Frontal cortex (tissue), 4 donors: ENCODE measurements around the gene NECAB3. TPM values are rescaled to one million over a fixed set of nuclear protein-coding genes. Genes with fewer than 3 reads are reported as not detected.

ENCODE experiments used
- DNase-seq, 2 donors: peaks; one replicate each; pipeline ENCODE4 v3.0.0; 2012; ENCODE audit warnings: low spot score in 2 of 2
- FAIRE-seq: peaks from 2 replicates; lab custom pipeline; 2012; peaks lifted over from hg19 to GRCh38; lab: Jason Lieb, UNC
- total RNA-seq: library from RNA; depleted of rRNA; stranded (reverse); fragments of >200 nt; gene quantifications from one replicate; pipeline ENCODE4 v1.2.3, GENCODE V29; 2014
- donor health status: control.
- donor health status: control.
- donor health status: control.

Gene NECAB3, protein sequence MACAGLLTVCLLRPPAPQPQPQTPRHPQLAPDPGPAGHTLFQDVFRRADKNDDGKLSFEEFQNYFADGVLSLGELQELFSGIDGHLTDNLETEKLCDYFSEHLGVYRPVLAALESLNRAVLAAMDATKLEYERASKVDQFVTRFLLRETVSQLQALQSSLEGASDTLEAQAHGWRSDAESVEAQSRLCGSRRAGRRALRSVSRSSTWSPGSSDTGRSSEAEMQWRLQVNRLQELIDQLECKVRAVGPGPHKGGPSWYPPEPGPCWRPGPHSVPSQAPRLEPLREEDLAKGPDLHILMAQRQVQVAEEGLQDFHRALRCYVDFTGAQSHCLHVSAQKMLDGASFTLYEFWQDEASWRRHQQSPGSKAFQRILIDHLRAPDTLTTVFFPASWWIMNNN
- 33.8 TPM for total RNA-seq

DNA sequence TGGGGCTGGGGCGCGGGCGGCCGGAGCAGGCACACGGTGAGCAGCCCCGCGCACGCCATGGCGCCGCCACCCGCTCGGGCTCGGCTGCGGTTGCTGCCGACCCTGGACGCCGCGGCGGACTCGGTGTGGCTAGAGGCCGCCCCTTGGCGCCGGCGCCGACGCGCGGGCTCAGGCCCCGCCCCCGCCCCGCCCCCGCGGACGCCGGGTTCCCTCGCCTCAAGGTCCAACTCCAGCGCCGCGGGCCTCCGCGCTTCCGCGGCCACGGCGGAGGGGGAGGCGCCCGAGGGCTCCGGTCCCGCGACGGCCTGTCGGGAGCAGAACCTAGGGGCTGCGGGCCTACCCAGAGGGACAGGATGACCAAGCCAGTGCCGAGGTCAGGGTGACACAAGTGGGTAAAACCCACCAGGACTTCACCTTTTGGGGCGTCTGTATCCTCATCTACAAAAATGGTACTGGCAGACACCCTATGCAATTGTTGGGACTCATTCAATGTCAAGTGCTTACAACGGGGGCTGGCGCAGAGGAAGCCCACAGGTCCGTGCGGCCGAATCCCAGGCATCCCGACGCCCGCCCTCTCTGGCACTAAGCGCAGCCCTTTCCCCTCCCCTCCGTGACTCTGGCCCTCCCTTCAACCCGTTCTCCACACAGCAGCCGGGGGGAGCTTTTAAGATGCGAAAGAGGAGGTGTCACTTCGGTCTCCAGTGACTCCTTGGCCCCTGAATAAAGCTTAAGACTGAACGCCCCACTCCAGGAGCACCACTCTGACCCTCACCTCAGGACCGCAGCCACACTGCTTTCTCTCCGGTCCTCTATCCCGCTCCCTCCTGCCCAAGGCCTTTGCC, at the start of gene NECAB3:
TSS of gene NECAB3 (minus strand) at position 135 of the 842 bp plus-strand sequence. CDS start at position 59, 76 bp downstream.
- FAIRE-seq = no peak
- DNase-seq = peak; percentile 94 to 96

- FAIRE-seq (no peak), DNase-seq (no peak)
Measured at GRCh38 chr20:33721391-33722140, 47.3 kb upstream of the NECAB3 start.

- DNase-seq (peak; percentile 92 to 98), FAIRE-seq (peak; percentile 88)
Measured at GRCh38 chr20:33719989-33720709, 45.9 kb upstream of the NECAB3 start, which contains the start of gene PXMP4. TSS of gene PXMP4 (minus strand) at chr20:33720310. CDS start at chr20:33720207, 103 bp downstream.

GRCh38 chr20:33719277-33719988, 45.2 kb upstream of the NECAB3 start:
- FAIRE-seq (no peak), DNase-seq (no peak)

GRCh38 chr20:33716498-33716897, 42.3 kb upstream of the NECAB3 start:
- DNase-seq = no peak
- no peak for FAIRE-seq

DNA sequence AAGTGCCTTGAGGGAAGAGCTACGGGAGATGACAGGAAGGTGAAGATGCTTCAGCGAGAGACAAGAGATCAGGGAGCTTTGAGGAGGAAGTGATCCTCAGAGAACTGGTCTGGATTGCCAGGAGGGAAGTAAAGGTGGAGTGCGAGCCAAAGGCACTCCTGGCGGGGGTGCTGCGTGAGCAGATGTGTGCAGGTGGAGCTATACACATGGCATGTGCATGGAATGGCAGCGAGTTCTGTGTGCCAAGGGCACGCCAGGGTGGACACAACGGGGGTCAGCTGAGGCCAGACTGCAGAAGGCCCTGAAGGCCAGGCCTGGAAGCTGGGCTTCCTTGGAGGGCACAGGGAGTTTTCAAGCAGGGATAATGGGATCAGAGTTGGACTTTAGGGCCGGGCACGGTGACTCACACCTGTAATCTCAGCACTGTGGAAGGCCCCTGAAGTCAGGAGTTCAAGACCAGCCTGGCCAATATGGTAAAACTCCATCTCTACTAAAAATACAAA, 39.7 kb upstream of the NECAB3 start:
- FAIRE-seq (no peak), DNase-seq (no peak)

- DNase-seq (no peak), FAIRE-seq (no peak)
Measured at GRCh38 chr20:33711446-33711738, 37.2 kb upstream of the NECAB3 start.

DNA sequence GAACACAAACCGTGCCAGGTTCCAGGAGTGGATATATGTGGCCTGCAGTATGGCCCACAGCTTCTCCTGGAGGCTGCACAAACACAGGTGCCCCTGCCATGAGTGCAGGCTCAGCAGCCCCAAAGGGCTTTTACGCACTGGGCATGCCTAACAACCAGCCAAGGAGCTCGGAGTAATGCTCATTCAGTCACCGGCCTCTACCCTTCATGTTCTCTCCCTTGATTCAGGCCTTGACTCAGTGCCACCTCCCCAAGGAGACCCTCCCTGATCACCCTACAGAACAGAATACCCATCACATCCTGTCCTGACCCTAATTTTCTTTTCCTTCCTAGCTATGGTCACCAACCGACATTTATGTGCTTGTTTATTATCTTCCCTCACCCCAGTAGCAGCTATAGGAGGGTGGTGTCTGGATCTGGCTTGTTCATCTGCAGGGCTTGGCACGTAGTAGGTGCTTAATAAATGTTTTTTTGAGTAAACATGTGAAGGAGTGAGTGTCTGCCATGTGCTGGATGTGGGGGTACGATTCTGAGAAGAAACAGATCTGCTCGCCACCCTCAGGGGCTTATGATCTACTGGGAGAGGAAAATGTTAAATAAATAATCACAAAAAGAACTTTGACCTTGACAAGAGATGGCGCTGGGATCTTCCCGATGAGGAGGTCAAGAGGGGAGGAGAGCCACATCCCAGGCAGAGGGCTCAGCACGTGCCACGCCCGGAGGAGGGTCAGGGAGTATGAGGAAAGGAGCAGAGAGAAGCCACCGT, 36.6 kb upstream of the NECAB3 start:
- FAIRE-seq = no peak
- DNase-seq = no peak

DNA sequence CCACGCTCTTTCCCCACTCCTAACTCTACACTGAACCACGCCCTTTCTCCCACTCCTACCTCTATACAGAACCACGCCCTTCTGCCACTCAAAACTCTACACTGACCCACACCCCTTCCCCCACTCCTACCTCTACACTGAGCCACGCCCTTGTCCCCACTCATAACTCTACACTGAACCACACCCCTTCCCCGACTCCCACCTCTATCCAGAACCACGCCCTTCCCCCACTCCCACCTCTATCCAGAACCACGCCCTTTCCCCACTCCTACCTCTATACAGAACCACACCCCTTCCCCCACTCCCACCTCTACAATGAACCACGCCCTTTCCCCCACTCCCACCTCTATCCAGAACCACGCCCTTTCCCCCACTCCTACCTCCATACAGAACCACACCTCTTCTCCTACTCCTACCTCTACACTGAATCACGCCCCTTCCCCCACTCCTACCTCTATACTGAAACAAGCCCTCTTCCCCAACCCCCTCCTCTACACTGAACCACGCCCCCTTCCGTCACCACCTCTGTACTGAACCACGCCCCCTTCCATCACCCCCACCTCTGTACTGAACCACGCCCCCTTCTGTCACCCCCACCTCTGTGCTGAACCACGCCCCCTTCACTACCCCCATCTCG, 35.8 kb upstream of the NECAB3 start:
- no peak for FAIRE-seq

DNA sequence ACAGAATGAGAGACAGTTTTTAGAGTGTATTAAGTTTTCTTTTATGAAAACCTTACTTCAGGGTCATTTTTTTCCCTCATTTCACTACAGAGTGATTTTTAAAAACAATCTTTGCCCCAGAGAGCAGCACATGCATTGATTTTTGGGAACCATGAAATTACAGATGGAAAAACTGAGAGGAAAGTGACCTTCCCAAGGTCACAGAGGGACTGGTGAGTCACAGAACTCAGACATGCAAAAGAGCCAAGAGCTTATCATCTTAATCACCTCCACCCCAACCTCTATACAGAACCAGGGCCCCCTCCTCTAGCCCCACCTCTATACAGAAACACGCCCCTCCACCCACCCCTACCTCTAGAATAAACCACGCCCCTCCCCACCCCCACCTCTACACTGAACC, 35.2 kb upstream of the NECAB3 start:
- FAIRE-seq (no peak), DNase-seq (no peak)

More for the DNA sequence above, 35.8 kb upstream of the NECAB3 start:
- DNase-seq = no peak

- no peak for DNase-seq
- FAIRE-seq = no peak
Measured at GRCh38 chr20:33707668-33708067, 33.4 kb upstream of the NECAB3 start.

DNA sequence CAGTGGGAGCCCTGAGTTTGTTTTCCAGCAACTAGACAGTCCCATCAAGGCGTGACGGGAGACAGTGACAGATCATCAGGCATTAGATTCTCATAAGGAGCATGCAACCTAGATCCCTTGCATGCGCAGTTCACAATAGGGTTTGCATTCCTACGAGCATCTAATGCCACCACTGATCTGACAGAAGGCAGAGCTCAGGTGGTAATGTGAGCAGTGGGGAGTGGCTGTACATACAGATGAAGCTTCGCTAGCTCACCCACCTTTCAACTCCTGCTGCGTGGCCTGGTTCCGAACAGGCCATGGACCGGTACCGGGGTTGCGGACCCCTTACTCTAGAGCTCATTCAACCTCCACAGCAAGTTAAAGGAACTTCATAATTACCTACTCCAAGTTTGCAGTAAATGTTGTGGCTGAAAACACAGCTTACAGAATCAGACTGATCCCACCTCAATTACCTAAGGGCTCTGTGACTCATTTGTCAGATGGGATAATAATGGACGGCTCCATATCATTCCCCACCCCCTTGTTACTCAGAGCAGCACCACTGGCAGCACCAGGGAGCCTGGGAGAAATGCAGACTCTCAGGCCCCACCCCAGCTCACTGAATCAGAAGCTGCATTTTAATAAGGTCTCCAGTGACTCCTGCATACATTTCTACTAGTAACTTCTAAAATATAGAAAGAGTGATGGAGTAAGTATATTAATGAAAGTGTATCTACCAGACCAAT, 30.1 kb upstream of the NECAB3 start:
- FAIRE-seq (no peak), DNase-seq (no peak)

GRCh38 chr20:33703498-33704137, 29.4 kb upstream of the NECAB3 start:
- DNase-seq (no peak), FAIRE-seq (no peak)

DNA sequence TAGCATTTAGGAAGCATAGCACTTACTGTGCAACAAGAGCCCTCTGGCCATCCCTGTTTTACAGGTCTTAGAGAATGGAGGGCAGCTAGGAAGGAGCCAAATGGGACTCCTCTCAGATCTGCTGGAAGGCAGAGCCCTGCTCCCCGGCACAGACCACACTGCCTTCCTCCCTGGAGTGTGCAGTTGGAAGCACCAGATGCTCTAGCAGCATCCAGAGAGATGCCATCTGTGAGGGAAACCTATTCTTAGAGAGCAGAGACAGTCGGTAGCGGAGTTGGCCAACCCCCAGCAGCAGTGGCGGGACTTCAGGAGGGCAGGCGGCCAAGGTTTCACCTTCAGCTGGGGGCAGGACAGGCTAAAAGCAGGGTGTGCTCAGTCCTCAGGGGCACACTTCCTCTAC, 28.6 kb upstream of the NECAB3 start:
- no peak for FAIRE-seq
- DNase-seq = peak in 1 of 2 donors; percentile 58

DNA sequence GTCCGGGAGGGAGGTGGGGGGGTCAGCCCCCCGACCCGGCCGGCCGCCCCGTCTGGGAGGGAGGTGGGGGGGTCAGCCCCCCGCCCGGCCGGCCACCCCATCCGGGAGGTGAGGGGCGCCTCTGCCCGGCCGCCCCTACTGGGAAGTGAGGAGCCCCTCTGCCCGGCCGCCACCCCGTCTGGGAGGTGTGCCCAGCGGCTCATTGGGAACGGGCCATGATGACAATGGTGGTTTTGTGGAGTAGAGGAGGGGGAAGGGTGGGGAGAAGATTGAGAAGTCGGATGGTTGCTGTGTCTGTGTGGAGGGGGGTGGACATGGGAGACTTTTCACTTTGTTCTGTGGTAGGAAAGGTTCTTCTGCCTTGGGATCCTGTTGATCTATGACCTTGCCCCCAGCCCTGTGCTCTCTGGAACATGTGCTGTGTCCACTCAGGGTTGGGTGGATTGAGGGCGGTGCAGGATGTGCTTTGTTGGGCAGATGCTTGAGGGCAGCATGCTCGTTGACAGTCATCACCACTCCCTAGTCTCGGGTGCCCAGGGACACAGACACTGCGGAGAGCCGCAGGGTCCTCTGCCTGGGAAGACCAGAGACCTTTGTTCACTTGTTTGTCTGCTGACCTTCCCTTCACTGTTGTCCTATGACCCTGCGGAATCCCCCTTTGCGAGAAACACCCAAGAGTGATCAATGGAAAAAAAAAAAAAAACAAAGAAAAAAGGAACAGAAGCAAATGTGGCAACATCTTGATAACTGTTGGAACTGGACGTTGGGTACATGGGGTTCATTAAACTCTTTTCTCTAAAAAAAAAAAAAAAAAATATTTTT, 27.6 kb upstream of the NECAB3 start:
- no peak for DNase-seq
- no peak for FAIRE-seq
